ENCODE measurements around the gene P2RY8.
"Not testable (repeated sequence)": the region's sequence is repeated elsewhere in the genome, so short reads cannot be mapped to it uniquely, and the experiment has no call there.

P2RY8 gene

DNA sequence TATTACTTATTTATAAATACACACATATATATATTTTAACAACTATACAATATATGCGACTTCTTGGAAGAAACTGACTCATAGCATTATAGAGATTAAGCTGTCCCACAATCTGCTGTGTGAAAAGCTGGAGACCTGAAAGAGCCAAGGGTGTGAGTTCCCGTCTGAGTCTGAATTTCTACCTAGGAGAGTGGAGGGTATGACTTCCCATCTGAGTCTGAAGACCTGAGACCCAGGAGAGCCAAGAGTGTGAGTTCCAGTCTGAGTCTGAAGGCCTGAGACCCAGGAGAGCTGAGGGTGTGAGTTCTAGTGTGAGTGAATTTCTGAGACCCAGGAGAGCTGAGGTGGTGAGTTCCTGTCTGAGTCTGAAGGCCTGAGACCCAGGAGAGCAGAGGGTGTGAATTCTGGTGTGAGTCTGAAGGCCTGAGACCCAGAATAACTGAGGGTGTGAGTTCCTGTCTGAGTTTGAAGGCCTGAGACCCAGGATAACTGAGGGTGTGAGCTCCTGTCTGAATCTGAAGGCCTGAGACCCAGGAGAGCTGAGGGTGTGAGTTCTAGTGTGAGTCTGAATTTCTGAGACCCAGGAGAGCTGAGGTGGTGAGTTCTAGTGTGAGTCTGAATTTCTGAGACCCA lies 8.9 kb upstream of the P2RY8 start:
- peak in 1 of 2 experiments; percentile 2 for DNase-seq

DNA sequence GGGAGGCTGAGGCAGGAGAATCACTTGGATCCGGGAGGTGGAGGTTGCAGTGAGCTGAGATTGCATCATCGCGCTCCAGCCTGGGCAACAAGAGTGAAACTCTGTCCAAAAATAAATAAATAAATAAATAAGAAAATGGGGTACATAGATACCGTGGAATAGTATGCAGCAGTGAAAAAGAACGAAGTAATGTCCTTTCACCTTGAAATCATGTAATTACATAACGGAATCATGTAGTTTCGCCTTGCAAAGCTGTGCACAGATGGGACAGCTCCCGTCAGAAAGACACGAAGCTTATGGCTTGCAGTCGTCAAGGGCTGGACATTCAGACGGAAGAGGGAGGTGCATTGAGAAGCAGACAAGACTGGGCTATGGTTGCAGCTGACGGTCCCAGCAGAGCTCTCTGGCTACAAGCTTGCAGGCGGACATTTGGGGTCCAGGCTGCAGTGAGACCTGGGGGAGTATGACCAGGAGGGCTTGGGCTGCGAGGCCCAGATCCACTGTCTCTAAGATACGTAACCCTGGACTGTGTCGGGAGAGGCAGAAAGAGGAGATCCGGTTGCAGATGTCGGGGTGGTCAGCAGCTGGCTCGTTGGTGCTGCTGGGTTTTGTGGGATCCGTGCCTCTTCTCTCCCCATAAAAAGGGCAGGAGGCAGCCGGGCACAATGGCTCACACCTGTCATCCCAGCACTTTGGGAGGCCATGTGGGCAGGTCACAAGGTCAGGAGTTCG lies 6.2 kb upstream of the P2RY8 start:
- peak in 1 of 2 experiments; percentile 2 for DNase-seq

DNA sequence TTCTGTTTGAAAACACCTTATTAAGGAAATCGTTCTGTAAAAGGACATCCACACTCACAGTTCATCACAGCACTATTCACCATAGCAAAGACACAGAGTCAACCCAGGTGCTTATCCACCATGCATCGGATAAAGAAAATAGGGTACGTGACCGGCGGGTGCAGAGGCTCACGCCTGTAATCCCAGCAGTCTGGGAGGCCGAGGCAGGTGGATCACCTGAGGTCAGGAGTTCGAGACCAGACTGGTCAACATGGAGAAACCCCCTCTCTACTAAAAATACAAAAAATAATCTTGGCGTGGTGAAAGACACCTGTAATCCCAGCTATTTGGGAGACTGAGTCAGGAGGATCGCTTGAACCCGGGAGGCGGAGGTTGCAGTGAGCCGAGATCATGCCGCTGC lies 2.2 kb upstream of the P2RY8 start:
- peak in 1 of 2 experiments; percentile 1 for DNase-seq

DNA sequence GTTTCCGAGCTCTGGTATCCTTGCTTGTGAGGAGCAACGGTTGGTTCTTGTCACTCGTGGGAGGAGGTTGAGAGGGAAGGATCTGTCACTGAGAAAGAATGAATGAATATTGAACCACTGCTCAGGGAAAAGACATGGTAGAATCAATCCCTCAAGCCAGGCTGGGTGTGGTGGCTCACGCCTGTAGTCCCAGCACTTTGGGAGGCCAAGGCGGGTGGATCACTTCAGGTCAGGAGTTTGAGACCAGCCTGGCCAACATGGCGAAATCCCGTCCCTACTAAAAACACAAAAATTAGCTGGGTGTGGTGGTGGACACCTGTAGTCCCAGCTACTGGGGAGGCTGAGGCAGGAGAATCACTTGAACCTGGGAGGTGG lies 718 bp upstream of the P2RY8 start:
- not testable (repeated sequence) for DNase-seq

DNA sequence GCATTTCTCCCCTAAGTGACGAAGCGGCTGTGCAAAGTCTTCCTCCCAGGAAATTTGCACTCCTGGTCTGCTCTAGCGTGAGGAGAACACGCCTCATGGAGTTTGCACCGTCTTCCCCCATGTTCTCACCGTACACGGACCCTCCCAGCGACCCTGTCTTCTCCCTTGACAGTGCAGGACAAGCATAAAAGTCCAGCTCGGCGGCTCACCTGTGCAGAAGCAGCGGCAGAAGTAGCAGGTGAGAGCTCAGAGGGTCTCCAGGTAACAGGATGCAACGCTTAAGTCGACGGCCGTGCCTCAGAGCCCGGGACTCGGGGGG lies 314 bp downstream of the P2RY8 start:
- no peak for DNase-seq

DNA sequence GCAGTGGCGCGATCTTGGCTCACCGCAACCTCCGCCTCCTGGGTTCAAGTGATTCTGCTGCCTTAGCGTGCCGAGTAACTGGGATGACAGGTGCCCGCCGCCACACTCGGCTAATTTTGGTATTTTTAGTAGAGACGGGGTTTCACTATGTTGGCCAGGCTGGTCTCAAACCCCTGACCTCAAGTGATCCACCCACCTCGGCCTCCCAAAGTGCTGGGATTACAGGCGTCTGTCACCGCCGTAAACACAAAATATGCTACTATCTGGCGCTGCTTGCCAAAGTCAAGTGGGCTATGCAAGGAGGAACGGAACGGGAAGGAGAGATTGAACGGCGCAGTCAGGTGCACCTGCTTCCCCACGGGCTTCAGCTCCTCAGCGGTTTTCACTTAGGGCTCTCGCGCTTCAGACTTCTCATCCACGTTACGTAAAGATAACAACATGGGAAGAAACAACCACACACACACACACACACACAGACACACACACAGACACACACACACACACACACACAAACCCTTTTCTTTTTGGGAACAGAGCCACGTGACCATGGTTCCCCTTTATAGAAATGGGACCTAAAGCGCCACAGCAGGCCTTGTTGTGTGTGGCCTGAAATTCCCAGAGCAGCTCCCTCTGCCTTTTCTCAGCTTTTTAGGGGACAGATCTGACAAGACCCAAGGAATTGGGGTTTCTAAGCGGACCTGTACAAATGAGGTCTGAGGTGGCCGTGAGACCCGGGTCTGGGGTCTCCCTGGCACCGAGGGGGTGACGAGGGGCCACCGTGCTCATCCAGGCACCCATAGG lies 1.5 kb downstream of the P2RY8 start:
- DNase-seq: peak; percentile 61 to 72

DNA sequence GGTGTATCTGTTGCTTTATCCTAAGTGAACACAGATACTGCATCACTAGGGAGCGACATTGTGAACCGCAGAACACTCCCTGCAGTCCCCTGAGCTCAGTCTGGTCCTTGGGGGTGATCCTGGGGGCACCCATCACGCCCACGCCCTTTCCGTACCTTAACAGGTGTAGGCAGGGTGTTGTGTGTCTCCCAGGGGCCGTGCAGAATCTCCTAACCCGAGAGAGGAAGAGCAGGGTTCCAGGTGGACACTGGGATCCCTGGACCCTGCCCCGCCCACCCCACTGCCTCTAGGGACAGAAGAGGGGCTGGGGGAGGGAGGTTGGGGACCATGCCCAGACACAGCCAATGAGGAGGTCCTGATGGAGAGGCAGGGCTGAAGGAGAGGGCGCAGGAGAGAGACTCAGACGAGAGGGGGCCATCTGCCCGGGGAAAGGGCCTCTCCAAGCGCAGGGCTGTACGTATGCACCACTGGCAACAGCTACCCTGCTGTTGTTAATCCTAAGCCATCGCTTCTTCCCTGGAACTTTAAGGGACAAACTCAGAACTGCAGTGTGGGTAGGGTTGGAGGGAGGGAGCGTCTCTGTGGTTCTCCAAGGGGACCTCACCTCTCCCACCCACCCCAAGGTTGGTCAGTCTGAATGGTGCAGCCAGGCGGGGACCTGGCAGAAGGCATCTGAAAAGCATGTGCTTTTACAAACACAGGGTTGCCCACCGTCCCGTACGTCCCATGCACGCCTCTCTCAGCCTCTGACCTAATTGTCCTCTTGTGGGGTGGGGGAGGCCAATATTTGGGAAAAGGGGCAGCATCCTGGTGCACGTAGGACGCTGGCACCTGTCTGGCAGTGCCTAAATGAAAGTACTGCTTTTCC lies 2.5 kb downstream of the P2RY8 start:
- peak; percentile 53 to 61 for DNase-seq

DNA sequence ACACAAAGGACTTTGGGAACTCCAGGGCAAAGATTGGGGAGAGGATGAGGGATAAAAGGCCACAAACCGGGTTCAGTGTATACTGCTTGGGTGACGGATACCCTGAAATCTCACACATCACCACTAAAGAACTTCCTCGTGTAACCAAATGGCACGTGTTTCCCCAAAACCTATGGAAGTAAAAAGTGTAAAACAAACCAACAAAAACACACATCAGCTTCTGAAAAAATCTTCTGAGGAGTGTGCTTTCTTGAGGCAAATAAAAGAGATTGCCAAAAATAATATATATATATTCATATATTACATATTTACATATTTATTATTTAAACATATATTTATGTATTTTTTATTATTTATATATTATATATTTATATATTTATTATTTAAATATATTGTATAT lies 3.9 kb downstream of the P2RY8 start:
- no peak for DNase-seq

DNA sequence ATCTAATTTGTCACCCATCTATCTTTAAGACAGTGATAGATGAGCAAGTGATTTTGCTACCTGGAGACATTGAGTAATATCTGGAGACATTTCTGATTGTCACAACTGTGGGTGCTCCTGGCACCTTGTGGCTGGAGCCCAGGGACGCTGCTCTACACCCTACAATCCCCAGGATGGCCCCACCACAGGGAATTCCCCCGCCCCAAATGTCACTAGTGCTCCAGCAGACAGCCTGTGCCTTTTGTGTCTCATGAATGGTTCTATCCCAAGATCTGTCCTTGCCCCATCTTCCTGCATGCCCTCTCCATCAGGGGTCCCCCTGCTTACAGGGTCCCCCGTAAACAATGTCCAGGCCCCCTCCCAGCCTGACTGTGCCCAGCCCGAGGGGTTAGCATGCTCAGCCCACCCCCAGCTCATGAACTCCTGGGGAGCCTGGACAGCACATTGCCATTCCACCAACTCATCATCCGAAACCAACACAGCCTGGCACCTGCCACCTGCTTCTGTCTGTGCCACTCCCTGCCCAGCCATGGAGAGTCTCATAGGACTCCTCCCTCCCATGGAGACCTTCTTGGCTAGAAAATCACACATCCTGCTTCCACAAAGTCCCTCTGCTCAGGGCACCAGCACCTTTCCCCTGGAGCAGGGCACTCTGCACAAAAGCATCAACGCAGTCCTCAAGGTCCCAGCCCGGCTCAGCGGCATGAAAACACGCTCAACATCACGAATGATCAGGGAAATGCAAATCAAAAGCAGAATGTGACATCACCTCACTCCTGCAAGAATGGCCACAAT lies 5.7 kb downstream of the P2RY8 start:
- peak; percentile 73 to 80 for DNase-seq

DNA sequence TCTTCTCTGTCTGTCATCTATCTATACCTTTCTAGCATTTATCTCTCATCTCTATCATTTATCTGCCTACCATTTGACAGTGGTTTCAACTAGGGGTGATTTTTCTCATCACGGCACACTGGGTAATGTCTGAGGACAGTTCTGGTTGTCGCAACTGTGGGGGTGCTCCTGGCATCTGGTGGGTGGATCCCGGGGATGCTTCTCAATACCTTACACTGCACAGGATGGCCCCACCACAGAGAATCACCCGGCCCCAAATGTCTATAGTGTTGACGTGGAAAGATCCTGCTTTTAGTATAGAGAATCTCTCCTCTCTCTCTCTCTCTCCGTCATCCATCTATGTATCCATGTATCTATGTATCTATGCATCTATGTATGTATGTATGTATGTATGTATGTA lies 7.2 kb downstream of the P2RY8 start:
- DNase-seq: peak; percentile 37 to 60

DNA sequence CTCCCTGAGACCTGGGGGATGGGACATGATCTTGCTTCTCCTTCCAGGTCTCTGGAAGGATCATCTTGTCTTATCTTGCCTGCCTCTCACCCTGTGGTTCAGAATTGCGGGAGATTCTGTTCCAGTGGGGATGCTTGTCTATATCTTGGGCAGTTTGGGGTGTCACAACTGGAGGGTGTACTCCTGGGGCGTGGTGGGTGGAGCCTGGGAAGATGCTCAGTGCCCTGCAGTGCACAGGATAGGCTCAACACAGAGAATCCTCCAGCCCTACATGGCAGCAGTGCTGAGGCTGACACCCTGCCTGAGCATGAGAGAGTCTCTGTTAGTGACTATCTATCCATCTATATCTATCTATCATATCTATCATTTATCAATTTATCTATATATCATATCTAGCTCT lies 7.7 kb downstream of the P2RY8 start:
- peak; percentile 25 to 38 for DNase-seq

DNA sequence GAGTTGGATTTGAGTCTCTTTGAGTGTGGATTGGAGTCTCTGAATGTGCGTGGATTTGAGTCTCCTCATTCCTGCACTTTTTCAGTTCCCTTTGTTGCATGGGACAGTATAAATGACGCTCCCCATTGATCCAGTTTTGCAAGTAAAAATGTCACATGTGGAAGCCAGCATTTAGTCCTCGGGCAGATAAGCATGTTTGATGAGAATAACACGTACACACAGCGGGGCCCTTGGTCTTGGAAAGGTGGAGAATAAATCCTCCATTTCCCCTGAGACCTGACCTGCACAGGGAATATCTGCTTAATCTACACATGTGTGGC lies 8.1 kb downstream of the P2RY8 start:
- DNase-seq: peak in 1 of 2 experiments; percentile 10

DNA sequence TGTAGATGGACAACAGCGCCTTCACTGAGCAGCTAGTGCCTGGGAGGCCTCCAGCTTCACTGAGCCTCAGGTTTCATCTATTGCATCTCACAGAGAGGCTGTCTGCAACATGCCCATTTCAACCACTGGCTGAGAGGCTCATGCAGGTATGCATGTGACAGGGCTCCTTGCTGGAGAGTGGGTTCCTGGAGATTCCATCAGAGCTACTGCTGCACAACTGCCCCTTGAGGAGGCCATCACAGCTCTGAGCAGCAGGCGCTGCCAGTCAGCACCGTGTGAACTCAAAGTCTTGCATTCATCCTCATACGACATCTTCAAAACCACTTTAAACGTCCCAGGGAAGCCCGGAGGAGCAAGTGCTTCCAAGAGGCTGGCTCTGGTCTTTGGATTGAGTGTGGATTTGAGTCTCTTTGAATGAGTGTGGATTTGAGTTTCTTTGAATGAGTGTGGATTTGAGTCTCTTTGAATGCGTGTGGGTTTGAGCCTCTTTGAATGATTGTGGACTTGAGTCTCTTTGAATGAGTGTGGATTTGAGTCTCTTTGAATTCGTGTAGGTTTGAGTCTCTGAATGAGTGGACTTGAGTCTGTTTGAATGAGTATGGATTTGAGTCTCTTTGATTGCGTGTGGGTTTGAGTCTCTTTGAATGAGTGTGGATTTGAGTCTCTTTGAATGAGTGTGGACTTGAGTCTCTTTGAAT lies 8.7 kb downstream of the P2RY8 start:
- peak in 1 of 2 experiments; percentile 46 for DNase-seq

DNA sequence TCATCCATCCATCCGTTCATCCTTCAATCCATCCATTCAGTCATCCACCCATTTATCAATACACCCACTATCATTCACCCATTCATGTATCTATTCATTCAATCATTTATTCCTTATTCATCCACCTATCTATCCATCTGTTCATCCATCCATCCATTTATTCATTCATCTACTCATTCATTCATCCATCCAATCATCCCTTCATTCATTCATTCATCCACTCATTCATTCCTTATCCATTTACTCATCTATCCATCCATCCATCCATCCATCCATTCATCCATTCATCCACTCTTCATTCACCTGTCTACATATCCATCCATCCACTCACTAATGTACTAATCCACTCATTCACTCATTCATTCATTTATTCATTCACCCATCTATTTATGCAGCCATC lies 9.5 kb downstream of the P2RY8 start:
- DNase-seq: no peak

DNA sequence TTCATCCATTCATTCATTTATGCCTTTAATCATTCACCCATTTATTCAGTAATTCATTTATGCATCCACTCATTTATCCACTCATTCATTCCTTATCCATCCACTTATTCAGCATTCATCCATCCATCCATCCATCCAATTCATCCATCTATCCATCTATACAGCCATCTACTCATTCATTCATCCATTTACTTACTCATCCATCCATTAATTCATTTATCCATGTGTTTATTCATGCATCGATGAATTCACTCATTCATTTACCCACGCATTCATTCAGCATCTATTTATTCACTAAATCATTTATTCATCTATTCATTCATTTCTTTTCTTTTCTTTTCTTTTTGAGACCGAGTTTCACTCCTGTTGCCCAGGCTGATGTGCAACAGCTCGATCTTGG lies 10.4 kb downstream of the P2RY8 start:
- DNase-seq: no peak

DNA sequence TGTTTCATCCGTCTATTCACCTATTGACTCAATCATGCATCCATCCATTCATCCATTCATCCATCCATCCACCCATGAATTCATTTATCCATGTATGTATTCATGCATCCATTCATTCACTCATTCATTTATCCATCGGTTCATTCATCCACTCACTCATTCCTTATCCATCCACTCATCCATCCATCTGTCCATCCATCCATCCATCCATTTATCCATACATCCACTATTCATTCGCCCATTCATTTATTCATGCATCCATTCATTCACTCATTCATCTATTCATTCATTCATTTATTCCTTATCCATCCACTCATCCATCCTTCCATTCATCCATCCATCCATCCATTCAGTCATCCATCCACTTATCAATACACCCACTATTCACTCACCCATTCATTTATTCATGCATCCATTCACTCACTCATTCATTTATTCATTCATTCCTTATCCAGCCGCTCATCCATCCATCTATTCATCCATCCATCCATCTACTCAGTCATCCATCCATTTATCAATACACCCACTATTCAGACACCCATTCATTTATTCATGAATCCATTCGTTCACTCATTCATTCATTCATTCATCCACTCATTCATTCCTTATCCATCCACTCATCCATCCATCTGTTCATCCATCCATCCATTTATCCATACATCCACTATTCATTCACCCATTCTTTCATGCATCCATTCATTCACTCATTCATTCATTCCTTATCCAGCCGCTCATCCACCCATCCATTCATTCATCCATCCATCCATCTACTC lies 11.2 kb downstream of the P2RY8 start:
- DNase-seq: no peak

DNA sequence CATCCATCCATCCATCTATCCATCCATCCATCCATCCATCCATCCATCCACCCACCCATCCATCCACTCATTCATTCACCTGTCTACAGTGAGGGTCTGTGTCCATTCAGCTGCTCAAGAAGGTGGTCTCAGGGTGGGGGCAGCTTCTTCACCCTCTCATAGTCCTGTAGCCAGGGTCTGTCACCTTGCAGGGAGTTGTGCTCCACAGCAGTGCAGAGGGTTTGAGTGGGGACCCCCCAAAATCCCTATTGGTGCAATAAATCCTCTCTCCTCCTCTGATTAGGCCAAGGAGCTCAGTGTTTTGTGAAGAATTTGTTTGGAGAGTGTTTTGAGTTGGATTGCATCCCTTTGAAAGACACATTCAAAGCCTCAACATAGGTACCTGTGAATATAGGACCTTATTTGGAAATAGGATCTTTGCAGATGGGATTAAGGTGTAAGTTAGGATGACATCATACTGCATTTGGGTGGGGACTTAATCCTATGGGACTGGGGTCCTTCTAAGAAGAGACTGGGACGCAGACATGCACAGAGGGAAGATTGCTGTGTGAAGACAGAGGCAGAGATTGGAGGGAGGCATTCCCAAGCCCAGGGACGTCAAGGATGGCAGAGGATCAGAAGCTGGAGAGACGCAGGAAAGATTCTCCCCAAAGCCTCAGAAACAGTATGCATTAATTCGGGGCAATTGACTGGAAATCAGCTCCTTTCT lies 12.0 kb downstream of the P2RY8 start:
- peak in 1 of 2 experiments; percentile 1 for DNase-seq

DNA sequence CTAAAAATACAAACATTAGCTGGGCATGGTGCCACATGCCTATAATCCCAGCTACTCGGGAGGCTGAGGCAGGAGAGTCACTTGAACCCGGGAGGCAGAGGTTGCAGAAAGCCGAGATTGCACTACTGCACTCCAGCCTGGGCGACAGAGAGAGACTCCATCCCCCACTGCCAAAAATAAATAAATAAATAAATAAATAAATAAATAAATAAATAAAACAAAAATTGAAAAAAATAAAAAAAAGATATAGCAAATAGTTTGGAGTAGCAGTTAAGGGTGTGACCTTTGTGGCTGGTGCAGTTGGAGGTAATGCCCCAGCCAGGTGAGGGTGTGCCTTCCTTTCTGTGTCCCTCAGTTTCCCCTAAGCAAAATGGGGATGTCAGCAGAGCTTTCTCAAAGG lies 14.1 kb downstream of the P2RY8 start:
- DNase-seq: not testable (repeated sequence)

DNA sequence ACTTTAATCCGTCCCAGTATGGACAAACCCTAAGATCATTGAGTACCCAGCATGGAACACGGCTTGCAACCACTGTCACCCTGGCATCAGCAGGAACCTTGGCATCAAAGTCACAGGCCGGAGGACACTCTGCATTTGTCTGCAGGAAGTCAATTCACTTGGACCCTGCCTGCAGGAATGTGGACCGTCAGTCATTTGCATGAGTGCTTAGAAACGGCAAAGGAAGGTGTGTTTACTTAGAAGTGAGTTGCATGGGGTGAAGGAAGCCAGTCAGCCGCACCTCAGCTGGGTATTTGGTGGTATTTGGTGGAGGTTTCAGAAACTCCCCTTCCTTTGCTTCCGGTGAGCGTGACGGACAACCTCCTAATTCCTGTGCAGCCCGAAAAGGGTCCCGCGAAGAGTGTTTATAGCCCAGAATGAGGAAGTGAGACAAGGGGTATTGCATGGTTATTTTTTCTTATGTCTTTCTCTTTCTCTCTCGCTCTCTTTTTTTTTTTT lies 15.5 kb downstream of the P2RY8 start:
- peak; percentile 63 to 67 for DNase-seq

DNA sequence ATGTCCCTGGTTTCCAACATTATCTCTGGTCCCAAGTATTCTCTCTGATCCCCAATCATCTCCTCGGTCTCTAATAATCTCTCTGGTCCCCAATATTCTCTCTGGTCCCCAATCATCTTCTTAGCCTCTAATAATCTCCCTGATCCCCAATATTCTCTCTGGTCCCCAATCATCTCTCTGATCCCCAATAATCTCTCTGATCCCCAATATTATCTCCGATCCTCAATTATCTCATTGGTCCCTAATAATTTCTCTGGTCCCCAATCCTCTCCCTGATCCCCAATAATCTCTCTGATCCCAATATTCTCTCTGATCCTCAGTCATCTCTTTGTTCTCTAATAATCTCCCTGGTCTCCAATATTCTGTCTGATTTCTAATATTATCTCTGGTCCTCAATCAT lies 16.6 kb downstream of the P2RY8 start:
- DNase-seq: no peak
